HG03354 (cell line): ENCODE measurements around the gene ATRAID.
"Not testable (repeated sequence)": the region's sequence is repeated elsewhere in the genome, so short reads cannot be mapped to it uniquely, and the experiment has no call there.

Source experiments
- ATAC-seq: cut with Tn5 transposase; IDR thresholded peaks from one replicate; pipeline ENCODE4 v1.9.1; 2021; ENCODE audit warnings: mild to moderate bottlenecking; ENCODE audit not compliant: unreplicated experiment, poor library complexity, severe bottlenecking

Gene ATRAID

DNA sequence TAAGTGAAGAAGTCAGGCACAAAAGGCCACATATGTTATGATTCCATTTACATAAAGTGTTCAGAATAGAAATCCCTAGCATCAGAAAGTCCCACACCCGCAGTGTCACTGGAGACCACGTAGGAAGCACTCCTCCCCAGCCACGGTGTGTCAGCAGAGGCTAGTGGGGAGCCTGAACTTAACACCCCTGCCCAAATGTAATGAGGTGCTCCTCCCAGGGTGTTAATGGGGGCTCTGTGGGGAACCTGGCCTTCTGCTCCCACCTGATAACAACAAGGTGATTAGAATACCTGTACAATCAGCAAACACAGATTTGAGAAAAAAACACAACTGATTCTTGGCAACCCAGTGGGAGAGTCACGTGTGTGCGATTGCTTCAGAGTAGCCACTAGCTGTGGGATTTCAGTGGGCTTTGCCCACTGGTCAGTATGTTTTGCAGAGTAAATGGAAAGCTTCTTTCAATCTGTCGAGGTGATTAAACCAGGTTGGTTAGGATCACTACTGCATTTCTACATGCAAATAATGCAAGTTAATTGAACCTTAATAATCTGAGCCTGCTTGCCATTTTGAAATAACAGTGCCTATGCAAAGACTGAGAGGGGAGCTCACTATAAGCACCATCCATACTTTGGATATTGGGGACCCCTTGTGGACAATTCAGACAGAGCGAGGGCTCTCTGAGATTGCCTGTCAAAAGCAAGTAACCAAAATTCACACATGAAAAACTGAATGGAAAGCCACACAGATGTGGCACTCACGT is 20.6 kb upstream of the ATRAID start:
- ATAC-seq = no peak

DNA sequence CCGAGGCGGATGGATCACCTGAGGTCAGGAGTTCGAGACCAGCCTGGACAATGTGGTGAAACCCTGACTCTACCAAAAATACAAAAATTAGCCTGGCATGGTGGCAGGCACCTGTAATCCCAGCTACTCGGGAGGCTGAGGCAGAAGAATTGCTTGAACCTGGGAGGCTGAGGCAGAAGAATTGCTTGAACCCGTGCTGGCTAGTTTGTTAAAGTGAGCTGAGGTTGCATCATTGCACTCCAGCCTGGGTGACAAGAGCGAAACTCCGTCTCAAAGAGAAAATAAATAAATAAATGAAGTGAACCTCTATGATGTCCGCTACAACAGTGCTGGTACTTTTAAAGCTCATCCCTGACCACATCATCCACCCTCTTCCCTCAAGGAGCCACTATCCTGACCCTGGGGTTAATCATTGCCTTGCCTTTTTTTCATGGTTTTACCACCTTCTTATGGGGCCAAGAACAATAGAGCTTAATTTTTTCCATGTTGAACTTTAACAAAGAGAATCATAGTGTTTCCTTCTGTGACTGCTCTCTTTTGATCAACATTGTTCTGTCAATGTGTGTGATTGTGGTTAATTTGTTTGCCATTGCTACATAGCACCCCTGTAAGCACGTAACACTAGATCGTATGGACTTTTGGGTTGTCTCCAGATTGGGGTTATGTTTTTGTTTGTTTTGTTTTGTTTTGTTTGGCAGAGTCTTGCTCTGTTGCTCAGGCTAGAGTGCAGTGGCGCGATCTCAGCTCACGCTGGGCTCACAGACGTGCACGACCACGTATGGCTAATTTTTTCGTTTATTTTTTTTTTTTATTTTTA is 17.1 kb upstream of the ATRAID start:
- no peak for ATAC-seq

- not testable (repeated sequence) for ATAC-seq
These were observed 16.0 kb upstream of the ATRAID start for GRCh38 chr2:27195799-27196198.

- ATAC-seq = not testable (repeated sequence)
These were observed 13.8 kb upstream of the ATRAID start for GRCh38 chr2:27198068-27198467.

GRCh38 chr2:27198627-27199026 is 13.2 kb upstream of the ATRAID start:
- ATAC-seq = no peak

DNA sequence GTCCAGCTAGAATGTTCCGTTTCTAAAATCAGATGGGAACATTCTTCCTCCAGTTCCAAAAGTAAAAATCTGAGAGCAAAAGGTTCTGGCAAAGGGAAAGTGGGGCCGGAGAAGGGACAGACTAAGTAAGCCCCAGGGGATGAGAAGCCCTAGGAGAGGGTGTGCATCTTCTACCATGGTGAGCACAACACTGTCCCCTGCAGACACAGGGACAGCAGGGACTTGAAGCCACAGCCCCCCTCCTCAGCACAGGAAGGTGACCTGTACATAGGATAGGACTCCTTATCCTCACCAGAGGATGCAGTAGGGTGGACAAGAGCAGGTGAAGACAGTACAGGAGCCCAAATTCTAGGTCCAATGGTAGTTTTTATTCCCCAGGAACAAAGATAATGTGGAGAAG is 12.6 kb upstream of the ATRAID start:
- no peak for ATAC-seq

GRCh38 chr2:27201675-27202074 is 10.2 kb upstream of the ATRAID start:
- ATAC-seq = no peak

DNA sequence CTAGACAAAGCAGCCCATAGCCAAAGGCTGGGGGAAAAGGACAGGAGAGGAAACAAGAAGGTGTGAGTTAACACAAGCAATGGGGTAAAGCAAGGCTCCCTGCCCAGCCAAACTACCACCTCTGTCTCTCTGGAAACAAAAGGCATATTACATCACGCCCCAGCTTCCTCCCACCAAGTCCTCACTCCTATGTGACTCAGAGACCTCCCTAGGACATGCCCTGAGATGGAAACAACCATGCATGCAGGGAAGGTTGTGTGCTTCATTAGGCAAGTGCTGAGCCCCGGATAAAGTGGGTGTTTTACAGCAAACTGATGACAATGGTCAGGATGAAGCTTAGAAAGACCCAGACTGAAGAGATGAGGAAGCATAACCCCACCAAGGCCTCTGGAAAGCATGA is 9.0 kb upstream of the ATRAID start:
- no peak for ATAC-seq

DNA sequence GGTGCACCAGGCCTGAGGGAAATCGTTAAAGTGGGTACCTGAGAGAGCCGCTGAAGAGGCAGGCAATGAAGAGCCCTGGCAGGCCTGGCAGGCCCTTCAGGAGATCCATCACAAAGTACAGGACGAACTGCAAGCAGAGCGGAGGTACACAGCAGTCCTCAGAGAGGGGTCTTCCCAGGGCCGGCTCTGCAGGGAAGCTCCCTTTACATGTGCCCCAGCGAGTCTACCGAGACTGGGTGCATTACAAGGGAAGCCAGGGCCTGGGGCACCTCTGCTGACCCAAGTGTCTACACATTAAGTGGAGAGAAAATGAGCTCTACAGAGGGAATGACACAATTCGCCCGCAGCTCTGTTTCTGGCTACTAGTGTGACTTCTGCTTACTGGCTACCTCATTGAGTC is 8.1 kb upstream of the ATRAID start:
- ATAC-seq = no peak

DNA sequence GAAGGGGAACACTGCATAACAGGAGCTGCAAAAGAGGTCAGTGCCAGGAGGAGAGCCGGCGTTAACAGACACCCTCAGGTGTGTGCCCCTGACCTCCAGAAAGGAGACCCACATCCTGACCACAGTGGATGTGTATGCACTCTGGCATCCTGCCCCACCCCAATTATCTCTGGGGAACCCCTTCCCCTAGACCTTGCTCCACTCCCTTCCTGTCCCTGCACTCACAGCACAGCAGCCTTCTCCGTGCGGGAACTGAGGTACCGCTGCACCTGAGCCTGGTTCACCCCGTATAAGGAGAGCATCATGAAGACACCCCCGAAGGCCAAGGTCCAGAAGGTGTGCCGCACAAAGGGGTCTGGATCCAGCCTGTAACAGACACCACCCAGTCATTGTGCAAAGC is 7.3 kb upstream of the ATRAID start:
- ATAC-seq = no peak

DNA sequence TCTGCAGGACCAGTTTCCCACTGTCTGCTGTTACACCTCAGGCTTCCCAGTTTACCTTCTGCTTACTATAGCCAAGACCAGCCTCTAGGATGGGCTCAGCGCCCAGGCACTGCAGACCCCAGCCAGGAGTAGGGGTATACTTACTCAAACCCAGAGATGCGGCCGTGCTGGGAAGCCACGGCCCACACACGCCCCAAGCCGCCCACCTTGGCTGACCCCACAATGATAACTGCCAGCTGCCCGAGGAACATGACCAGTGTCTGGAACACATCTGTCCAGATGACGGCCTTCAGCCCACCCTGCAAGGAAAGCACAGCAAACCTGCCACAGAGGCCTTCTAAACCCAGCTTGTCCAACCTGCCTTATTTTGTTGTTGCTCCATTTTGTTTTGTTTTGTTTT is 6.6 kb upstream of the ATRAID start:
- no peak for ATAC-seq

DNA sequence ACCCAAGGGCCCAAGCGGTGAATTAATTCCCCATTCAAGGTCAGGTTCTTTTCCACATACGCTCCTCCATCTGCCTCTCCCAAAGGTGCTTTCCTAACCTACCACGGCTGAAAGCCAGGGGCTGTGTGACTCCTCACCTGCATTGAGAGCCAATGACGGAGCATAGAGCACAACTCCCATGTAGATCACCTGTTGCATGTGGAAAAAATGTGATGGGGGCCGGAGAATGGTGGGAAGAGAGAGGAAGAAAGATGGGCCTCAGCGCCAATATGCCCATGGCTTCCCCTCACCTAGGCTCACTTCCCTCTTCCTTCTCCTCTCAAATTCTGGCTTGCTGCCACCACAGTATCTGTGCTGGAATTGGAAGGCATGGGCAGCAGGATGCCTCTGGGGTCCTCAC is 5.5 kb upstream of the ATRAID start:
- no peak for ATAC-seq

- ATAC-seq = no peak
These were observed 3.3 kb upstream of the ATRAID start for GRCh38 chr2:27208486-27209050.

GRCh38 chr2:27209621-27210401 is 2.0 kb upstream of the ATRAID start:
- no peak for ATAC-seq

DNA sequence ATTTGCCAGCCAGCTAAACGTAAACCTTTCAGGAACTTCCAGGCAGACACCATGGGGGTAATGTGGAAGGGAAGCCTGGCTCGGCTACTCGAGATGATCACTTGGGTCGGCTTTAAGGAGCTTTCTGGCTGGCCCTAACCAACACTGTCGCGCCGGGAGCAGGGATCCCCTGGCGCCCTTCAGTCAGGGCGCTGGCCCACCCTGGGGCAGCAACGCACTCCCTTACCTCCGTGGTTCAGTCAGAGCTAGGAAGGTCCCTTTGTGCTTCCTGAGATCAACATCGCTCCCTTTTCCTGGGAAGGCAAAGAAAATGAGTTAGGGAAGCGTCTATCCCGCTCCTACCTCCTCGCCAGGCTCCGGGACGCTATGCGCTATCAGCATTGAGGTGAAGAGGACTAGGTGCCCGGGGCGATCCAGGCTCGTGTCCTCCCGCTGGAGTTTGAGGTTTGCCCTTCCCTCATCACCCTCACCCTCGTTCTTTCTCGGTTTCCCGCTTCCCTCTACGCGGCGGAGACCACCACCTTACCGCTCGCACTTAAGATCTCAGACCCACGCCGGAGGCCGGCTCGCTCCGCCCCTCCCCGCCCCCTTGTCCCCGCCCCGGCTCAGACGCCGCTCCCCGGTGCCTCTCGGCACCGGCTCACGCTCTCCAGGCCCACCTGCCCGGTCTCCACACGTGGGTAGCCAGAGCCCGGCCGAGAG is 449 bp upstream of the ATRAID start:
- ATAC-seq = peak; percentile 20

DNA sequence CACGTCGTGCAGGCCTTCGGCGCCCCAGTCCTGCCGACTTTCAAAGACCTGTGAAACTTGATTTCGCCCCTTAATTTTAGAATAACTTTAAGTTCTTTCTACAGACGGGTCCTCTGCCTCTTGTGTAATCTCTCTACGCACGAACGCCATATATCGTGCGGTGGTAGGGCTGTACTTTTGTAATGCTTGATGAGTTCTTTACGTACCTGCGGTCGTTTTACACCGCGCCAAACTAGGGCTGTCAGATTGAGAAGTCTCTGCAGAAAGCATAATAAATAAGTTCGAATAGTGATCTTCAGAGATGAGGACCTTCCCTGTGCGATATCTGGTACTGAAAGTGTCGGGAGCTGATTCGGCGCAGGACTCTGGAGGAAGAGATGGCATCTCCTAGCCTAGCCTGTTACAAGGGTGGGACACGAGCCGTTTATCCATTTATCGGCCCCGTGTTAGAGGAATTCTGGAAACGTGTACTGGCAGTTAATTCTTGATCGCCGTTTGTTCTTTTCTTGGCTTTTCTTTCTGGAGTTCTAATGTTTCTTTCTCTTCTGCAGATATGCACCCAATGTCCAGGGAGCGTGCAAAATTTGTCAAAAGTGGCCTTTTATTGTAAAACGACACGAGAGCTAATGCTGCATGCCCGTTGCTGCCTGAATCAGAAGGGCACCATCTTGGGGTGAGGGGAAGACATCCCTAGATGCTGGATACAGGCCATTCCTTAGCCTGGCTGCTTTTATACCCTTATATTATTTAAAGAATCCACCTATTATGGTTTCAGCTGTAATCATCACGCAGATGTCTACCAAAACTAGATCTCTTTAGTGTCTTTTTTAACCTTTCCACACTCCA is 1.0 kb downstream of the ATRAID start:
- peak; percentile 24 for ATAC-seq

DNA sequence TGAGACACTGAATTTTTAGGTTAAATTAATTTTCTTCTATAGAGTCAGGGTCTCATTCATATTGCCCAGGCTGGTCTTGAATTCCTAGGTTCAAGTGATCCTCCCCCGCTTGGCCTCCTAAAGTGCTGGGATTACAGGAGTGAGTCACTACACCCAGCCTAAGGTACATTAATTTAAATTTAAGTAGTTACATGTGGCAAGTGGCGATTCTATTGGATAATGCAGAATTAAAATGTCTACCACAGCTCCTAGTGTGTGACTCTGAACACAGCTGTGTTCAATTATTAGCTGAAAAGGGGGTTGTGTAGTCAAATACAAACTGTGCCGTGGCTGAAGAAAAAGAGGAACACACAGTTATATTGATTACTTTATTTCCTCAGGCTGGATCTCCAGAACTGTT is 3.1 kb downstream of the ATRAID start:
- no peak for ATAC-seq

DNA sequence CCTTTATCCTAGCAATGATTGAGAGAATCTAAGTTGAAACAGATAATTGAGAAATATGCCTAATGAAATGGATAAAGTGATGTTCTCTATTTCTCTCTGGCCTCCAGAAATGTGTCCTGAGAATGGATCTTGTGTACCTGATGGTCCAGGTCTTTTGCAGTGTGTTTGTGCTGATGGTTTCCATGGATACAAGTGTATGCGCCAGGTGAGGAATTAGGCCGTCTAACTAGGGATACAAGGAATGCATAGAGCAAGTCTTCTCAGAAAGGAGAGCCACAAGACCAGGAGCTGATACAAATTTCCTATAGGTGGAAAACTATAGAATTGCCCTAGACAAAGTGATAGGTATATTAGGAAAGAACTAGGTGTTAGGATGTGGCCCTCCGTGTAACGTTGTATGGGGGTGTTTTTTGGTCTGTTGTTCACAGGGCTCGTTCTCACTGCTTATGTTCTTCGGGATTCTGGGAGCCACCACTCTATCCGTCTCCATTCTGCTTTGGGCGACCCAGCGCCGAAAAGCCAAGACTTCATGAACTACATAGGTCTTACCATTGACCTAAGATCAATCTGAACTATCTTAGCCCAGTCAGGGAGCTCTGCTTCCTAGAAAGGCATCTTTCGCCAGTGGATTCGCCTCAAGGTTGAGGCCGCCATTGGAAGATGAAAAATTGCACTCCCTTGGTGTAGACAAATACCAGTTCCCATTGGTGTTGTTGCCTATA is 4.7 kb downstream of the ATRAID start:
- no peak for ATAC-seq
